Left hindlimb (tissue), 1 donor: ENCODE measurements around the gene NCAN.
A peak's percentile ranks its signal among the peaks of the same experiment; 100 is the strongest.

ENCODE experiments used
- DNase-seq: peaks from one replicate; pipeline ENCODE4 v3.0.0-alpha.2; 2018

Gene NCAN

GRCh38 chr19:19262190-19263057 is 50.7 kb downstream of the NCAN start:
- no peak for DNase-seq

- no peak for DNase-seq
Measured at GRCh38 chr19:19263886-19264487, 52.2 kb downstream of the NCAN start.

DNA sequence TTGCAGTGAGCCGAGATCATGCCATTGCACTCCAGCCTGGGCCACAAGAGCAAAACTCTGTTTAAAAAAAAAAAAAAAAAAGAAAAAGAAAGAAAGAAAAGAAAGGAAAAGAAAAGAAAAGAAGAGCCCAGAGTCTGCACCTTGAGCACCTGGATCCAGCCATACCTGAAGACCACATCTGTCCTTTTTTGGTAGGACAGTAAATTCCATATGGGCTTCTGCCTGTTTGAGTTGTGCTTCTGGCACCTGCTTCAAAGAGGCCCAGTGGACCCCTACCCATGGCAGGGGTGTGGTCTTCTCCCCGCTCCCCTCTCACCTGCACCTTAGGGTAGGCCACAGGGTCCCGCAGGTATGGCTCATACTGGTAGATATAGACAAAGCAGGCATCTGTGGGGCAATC is 55.5 kb downstream of the NCAN start:
- DNase-seq: no peak

DNA sequence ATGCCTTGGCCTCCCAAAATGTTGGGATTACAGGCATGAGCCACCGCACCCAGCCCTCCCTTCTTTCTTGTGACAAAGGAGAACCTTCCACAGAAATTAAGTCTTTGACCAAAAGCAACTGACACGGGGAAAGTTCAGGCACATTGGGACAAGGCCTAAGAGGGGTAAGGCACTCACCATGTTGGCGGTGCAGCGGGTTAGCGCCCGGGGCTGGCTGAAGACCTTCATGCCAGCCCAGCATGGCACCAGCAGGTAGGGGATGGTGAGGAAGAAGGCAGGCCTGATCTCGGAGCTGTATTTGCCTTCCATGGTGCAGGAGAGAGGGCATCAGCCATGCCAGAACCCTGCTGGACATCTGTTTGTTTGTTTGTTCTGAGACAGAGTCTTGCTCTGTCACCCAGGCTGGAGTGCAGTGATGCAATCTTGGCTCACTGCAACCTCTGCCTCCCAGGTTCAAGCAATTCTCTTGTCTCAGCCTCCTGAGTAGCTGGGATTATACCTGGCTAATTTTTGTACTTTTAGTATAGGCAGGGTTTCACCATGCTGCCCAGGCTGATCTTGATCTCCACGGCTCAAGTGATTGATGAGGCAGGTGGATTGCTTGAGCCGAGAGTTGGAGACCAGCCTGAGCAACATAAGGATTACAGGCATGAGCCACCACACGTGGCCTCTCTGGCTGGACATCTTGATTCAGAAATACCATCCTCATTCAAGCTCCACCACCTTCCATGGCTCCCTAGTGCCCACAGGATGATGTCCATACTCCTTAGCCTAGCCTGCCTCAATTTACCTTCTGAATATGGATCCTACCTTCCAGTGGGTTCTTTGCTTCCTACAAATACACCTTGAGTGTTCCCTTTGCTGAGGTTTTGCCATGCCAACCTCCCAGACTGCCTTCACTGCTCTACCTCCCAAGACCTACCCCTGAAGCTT is 57.0 kb downstream of the NCAN start:
- DNase-seq: no peak

GRCh38 chr19:19269952-19270694 is 58.4 kb downstream of the NCAN start:
- no peak for DNase-seq

DNA sequence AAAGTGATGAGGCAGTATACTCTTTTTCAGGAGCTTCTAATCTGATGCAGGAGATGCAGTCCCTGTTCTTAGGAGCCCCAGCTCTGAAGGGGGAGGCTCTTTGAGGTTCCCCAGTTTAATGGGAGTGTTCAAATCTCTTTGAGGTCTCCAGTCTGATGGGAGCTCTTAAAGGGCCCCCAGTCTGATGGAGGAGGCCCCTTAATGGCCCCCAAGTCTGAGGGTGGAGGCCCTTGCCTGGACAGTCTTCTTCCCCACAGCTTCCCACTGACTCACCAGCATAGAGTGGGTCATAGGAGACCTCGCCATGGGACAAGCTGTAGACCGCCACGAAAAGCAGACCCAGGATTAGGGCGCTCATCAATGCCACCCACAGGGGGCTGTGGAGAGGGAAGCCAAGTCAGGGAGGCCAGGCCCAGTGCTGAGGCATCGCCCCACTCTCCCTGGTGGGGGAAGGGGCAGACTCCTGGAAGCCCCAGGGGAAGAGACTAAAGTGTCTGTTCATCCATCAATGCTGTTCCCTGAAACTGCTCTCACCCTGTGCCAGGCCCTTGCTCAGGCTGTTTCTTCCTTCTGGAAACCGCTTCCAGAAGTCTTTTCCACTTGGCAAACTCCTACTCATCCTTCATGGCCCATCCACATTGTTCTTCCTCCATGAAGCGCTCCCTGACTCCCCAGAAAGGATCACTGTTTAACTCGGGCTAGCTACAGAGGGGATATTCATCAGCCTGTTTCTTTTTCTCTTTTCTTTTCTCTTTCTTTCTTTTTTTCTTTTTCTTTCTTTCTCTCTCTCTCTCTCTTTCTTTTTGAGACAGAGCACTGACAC is 59.2 kb downstream of the NCAN start:
- no peak for DNase-seq

DNA sequence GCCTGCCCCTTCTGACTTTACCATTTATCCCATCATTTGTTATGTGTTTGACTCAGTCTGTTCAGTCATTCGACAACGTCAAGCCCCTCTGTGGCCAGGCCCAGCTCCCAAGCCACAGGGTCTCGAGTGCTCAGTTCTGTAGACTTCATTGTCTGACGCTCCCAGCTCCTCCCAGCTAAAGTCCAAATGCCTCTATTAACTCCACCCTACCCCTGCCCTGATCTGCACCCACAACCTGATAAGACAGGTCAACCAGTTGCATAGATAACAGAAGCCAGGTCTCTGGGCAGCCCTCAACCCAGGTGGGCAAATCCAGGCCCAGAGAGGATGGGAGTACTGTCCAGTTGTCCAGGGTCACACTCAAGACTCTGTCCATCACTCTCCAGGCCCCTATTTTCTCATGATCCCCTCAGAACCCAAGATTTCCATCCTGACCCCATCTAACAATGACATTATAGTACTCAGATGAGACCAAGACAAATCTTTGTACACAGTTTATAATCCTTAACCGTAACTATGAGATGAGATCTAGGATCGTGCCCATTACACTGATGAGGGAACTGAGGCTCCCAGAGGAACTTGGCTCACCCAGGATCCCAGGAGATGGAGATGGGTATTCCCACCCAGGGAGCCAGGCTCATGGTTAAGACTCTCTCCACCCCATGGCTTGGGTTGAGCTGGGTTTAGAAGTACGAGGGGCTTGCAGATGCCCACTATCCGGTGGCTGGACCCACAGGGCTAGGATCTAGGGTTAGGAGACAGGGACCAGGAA is 60.3 kb downstream of the NCAN start:
- DNase-seq: no peak

- DNase-seq: peak; percentile 63
Measured at GRCh38 chr19:19274146-19274545, 62.4 kb downstream of the NCAN start.

DNA sequence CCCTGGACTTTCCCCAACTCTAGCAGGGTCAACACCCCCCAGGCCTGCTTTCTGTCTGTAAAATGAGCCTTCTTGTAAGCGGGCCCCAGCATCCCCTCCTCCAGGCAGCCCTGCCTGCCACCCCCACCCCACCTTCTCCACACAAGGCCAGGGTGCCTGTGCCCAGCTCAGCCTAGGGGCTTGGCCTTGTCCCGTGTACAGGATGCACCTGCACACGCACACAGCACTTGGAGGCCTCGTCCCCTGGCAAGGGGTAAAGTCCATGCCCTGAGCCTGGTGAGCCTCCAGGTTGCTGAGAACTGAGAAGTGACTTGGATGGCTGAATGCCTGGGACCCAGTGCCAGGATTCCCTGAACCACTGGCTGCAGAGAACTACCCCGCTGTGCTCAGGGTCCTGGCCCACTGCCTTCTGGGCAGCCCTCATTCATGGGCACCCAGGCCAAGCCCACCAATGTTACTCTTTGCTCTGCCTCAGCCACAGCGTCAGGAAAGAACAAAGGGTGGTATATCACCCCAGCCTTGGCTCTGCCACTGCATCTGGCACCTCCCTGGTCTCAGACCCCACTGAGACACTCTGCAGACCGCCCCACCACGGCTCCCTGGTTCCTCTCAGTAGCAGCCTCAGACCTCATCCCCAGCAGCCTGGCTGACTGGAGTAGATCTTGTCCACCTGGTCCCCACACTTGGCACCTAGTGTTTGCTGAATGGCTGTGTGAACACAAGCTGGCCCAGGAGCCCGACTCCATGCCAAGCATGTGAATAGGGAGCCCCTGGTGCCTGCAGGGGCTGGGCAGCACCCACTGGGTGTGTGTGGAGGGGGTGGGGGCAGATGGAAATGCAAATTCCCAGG is 63.2 kb downstream of the NCAN start:
- no peak for DNase-seq

- DNase-seq: no peak
Measured at GRCh38 chr19:19276386-19276785, 64.6 kb downstream of the NCAN start.

DNA sequence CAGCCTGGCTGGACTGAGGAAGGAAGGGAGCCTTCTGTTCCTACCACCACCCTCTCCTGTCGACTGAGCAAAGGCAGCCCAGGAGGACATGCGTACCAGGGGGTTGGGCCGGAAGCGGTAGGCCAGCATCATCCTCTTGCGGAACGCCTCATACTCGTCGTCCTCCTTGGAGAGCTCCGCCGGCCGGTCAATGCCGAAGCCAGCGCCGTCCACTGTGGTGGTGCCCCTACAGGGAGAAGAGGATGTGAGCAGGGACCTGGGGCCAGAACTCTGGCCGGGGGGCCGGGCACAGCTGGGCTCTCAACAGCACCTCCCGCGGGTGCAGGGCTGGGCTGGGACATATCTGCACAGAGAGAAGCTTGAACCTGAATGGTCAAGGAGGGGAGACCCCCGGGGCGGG is 65.1 kb downstream of the NCAN start:
- DNase-seq: no peak

DNA sequence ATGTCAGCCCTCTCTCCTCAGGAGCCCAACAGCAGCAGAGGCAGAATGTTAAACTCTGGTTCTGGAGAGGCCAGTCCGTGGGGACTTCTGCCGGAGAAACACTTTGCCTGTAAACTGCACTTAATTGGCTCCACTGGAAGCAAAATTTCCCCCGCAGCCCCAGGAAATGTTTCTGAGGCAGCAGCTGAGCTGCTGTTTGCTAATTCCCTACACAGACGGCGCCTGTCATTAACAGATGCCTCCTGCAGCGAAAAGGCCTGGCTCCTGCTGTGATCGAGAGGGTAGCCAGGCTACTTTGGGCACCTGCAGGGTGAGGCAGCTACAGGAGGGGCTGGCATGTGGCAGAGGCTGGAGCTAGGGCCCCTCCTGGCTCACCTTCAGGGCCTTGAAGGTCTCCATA is 66.6 kb downstream of the NCAN start:
- DNase-seq: no peak

- no peak for DNase-seq
Measured at GRCh38 chr19:19279062-19279612, 67.4 kb downstream of the NCAN start.

DNA sequence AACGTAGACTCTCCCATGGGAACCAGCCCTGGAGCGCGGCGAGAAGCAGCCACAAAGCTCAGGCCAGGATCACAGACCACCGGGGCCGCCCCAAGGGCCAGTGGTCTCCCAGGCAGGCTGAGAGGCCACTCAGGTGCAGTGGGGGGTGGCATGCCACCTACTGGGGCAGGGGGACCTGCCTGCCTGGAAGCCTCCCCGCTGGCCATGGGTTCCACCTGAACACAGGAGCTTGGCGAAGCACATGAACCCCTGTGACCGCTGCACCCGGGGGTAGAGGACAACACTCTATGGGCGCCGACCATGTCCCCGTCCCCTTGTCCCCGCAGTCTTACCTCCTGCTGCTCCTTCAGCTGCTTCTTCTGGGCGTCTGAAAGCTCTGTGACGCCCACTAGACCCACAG is 68.1 kb downstream of the NCAN start:
- no peak for DNase-seq

DNA sequence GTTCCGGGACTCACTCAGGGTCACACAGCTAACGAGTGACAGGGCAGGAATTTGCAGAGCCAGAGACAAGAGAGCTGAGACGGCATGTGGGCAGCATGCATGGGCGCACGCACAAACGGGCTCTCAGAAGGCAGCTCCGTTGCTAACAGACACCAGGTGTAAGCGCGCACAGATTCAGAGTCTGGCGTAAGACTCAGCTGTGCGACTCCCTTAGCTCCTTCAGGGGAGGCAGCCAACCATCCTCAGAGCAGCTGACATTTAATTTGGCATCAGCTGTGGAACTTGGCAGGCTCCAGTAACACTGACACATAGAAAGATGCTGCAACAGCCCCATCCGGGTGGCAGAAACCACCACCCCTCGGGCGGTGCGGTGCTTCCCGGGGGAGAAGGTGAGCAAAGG is 68.8 kb downstream of the NCAN start:
- DNase-seq: no peak

DNA sequence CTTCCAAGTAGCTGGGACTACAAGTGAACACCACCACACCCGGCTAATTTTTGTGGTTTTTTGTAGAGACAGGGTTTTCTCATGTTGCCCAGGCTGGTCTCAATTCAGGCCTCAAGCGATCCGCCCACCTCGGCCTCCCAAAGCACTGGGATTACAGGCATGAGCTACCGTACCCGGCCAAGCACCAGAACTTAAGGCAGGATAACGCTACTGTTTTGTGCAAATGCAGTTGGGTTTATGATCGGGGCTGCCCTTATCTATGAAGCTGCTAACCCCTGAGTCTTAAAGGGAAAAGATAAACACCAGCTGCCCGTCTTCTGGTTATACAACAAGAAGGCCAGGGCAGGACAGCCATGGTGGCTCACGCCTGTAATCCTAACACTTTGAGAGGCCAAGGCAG is 73.9 kb downstream of the NCAN start:
- no peak for DNase-seq

- DNase-seq: no peak
Measured at GRCh38 chr19:19292607-19293006, 80.8 kb downstream of the NCAN start.

DNA sequence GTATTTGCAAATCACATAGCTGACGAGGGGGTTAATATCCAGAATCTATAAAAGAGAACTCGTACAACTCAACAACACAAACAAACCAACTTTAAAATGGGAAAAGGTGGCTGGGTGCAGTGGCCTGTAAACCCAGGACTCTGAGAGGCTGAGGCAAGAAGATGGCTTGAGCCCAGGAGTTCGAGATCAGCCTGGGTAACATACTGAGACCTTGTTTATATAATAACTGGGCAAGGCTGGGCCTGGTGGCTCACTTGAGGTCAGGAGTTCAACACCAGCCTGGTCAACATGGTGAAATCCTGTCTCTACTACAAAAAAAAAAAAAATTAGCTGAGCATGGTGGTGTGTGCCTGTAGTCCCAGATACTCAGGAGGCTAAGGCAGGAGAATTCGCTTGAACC is 83.2 kb downstream of the NCAN start:
- DNase-seq: no peak

DNA sequence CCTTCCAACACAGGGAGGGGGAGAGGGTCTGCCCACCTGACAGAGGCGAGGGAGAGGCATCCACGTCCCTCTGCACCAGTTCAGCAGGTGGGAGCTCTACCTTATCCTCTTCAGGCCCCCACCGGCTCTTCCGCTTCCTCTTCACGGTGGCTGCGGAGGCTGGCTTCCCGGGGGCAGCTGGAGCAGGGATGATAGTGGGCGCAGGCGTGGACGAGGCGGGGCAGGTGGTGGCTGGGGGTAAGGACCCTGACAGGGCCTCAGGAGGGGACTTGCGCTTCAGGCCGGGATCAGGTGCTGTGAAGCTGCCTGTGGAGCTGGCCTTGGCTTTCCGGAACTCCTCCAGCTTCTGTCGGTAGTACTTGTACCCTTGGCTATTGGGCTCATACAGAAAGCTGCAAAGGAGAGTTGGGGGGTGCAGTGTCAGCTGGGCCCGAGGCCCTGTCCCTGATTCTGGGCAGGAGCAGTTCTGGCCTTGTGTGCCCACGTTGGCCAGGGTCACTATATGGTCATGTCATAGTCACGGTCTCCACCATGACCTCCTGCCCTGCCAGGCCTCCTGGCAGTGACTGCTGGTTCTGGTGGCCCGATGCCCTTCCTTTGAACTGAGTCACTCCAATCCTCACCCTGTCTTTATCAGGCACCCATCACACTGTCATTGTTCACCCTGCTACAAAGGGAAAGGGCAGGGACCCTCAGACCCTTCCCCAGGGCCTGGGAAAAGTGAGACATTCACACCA is 85.4 kb downstream of the NCAN start:
- no peak for DNase-seq
